IMR-90 (cell line): ENCODE measurements around the gene KATNB1. TPM values are rescaled to one million over a fixed set of nuclear protein-coding genes. Genes with fewer than 3 reads are reported as not detected.

ENCODE experiments used
- ATAC-seq: fragments of 200-7000 bp; cut with Tn5 transposase; 2 replicates; pipeline ENCODE4 v1.9.1; 2020; ENCODE audit warnings: low read depth, mild to moderate bottlenecking, moderate library complexity
- BruUV-seq: library from RNA; stranded (reverse); fragments of 400-500 nt; replicated peaks from 2 replicates; lab custom pipeline; 2021; lab: Mats Ljungman, UMichigan
- CTCF ChIA-PET: fragments of 300-600 bp; formaldehyde crosslinking; extraction: SDS; loops from one replicate; lab custom pipeline; 2021; ENCODE audit warnings: antibody characterized with exemption; lab: Yijun Ruan, JAX
- POLR2A ChIA-PET: fragments of 300-600 bp; sonication (Branson Sonifier 250); formaldehyde crosslinking; loops from one replicate; lab custom pipeline; 2022; ENCODE audit warnings: antibody characterized with exemption; ENCODE audit not compliant: unreplicated experiment; lab: Charles Lee
- DNase-seq: peaks from one replicate; pipeline ENCODE4 v3.0.0; 2013
- H2AFZ ChIP-seq: replicated peaks from 2 replicates; pipeline ENCODE3; 2013; ENCODE audit warnings: low read length, mild to moderate bottlenecking; ENCODE audit not compliant: poor library complexity
- H2AK5ac ChIP-seq: 2 replicates; pipeline ENCODE4 v1.6.1; 2013; ENCODE audit warnings: low read depth, low read length, inconsistent platforms
- H2AK9ac ChIP-seq: replicated peaks from 2 replicates; pipeline ENCODE3; 2013; ENCODE audit warnings: mild to moderate bottlenecking, low read depth, low read length, moderate library complexity; ENCODE audit not compliant: poor library complexity
- H2BK120ac ChIP-seq: 2 replicates; pipeline ENCODE4 v1.6.1; 2013; ENCODE audit warnings: low read depth, low read length, inconsistent platforms
- H2BK15ac ChIP-seq: 3 replicates; pipeline ENCODE4 v1.6.1; 2013; ENCODE audit warnings: low read depth, low read length, inconsistent platforms
- H2BK20ac ChIP-seq: 2 replicates; pipeline ENCODE4 v1.6.1; 2013; ENCODE audit warnings: low read depth, mild to moderate bottlenecking, inconsistent platforms, low read length, moderate library complexity
- H2BK5ac ChIP-seq: 2 replicates; pipeline ENCODE4 v1.6.1; 2013; ENCODE audit warnings: mild to moderate bottlenecking, low read depth, low read length, inconsistent platforms; ENCODE audit not compliant: poor library complexity, severe bottlenecking
- H3K14ac ChIP-seq: replicated peaks from 2 replicates; pipeline ENCODE4 v1.6.1; 2013; ENCODE audit warnings: low read depth, low read length, inconsistent platforms
- H3K18ac ChIP-seq: 2 replicates; pipeline ENCODE4 v1.6.1; 2013; ENCODE audit warnings: low read depth, low read length, control low read depth
- H3K23ac ChIP-seq: 2 replicates; pipeline ENCODE4 v1.6.1; 2013; ENCODE audit warnings: low read depth, low read length, inconsistent platforms
- H3K27ac ChIP-seq: 2 replicates; pipeline ENCODE4 v1.5.1; 2013; ENCODE audit warnings: mild to moderate bottlenecking, control low read depth, low read length; ENCODE audit not compliant: insufficient read depth
- H3K27me3 ChIP-seq: 2 replicates; pipeline ENCODE4 v1.6.1; 2013; ENCODE audit warnings: low read length; ENCODE audit not compliant: control insufficient read depth, insufficient read depth
- H3K36me3 ChIP-seq: 2 replicates; pipeline ENCODE4 v1.6.1; 2013; ENCODE audit warnings: low read length, mixed read lengths; ENCODE audit not compliant: control insufficient read depth, insufficient read depth
- H3K4ac ChIP-seq: 2 replicates; pipeline ENCODE4 v1.6.1; 2013; ENCODE audit warnings: low read depth, low read length, inconsistent platforms
- H3K4me1 ChIP-seq: 2 replicates; pipeline ENCODE4 v1.6.1; 2013; ENCODE audit warnings: low read length, mixed read lengths; ENCODE audit not compliant: control insufficient read depth, insufficient read depth
- H3K4me2 ChIP-seq: 2 replicates; pipeline ENCODE4 v1.6.1; 2013; ENCODE audit warnings: low read depth, mild to moderate bottlenecking, control low read depth, low read length, moderate library complexity
- H3K4me3 ChIP-seq: 2 replicates; pipeline ENCODE4 v1.5.1; 2013; ENCODE audit warnings: low read depth, mild to moderate bottlenecking, control low read depth, low read length, moderate library complexity; ENCODE audit not compliant: insufficient read depth
- H3K56ac ChIP-seq: 2 replicates; pipeline ENCODE4 v1.6.1; 2013; ENCODE audit warnings: low read length, inconsistent platforms; ENCODE audit not compliant: insufficient read depth; ENCODE audit errors: extremely low read depth
- H3K79me1 ChIP-seq, 2 experiments: 2 replicates each; pipeline ENCODE4 v1.6.1; 2013; ENCODE audit warnings: low read length in 2 of 2, inconsistent platforms in 1 of 2, low read depth in 1 of 2
- H3K9ac ChIP-seq: 2 replicates; pipeline ENCODE4 v1.6.1; 2013; ENCODE audit warnings: low read depth, low read length, control low read depth
- H3K9me1 ChIP-seq: 2 replicates; pipeline ENCODE4 v1.6.1; 2013; ENCODE audit warnings: low read length, inconsistent platforms; ENCODE audit not compliant: insufficient read depth
- H3K9me3 ChIP-seq: 2 replicates; pipeline ENCODE4 v1.6.1; 2013; ENCODE audit warnings: low read length; ENCODE audit not compliant: control insufficient read depth, insufficient read depth
- H4K20me1 ChIP-seq: 2 replicates; pipeline ENCODE4 v1.6.1; 2013; ENCODE audit warnings: low read length, inconsistent platforms; ENCODE audit not compliant: insufficient read depth
- H4K5ac ChIP-seq: 2 replicates; pipeline ENCODE4 v1.6.1; 2013; ENCODE audit warnings: mild to moderate bottlenecking, low read depth, low read length, control low read depth
- H4K8ac ChIP-seq, 2 experiments: 2 replicates each; pipeline ENCODE4 v1.6.1; 2013; ENCODE audit warnings: low read depth in 2 of 2, low read length in 2 of 2, control low read depth in 1 of 2, inconsistent platforms in 1 of 2
- H4K91ac ChIP-seq: 2 replicates; pipeline ENCODE4 v1.6.1; 2013; ENCODE audit warnings: low read depth, low read length, inconsistent platforms; ENCODE audit not compliant: insufficient read depth
- BHLHE40 ChIP-seq: fragments of 150-350 bp; IDR thresholded peaks from 2 replicates; pipeline ENCODE4 v1.6.1; 2016; ENCODE audit warnings: mild to moderate bottlenecking, low read depth, low read length
- CEBPB ChIP-seq: IDR thresholded peaks from 2 replicates; pipeline ENCODE4 v1.6.1; 2012; ENCODE audit warnings: low read depth, low read length, improper control_type of control experiment
- CHD1 ChIP-seq: IDR thresholded peaks from 2 replicates; pipeline ENCODE4 v1.6.1; 2012; ENCODE audit warnings: low read depth, low read length, improper control_type of control experiment
- FOS ChIP-seq: fragments of 150-350 bp; IDR thresholded peaks from 2 replicates; pipeline ENCODE4 v1.6.1; 2016; ENCODE audit warnings: low read depth, low read length
- MAFK ChIP-seq: IDR thresholded peaks from 2 replicates; pipeline ENCODE4 v1.6.1; 2012; ENCODE audit warnings: low read depth, low read length, improper control_type of control experiment
- MAZ ChIP-seq: IDR thresholded peaks from 2 replicates; pipeline ENCODE4 v1.6.1; 2012; ENCODE audit warnings: low read depth, mild to moderate bottlenecking, low read length, improper control_type of control experiment, moderate library complexity, borderline replicate concordance
- MXI1 ChIP-seq: IDR thresholded peaks from 2 replicates; pipeline ENCODE4 v1.6.1; 2012; ENCODE audit warnings: low read depth, mild to moderate bottlenecking, low read length, moderate library complexity, borderline replicate concordance
- NFE2L2 ChIP-seq: fragments of 150-350 bp; IDR thresholded peaks from 2 replicates; pipeline ENCODE4 v1.6.1; 2016; ENCODE audit warnings: low read depth, mild to moderate bottlenecking, low read length
- POLR2A ChIP-seq: IDR thresholded peaks from 2 replicates; pipeline ENCODE4 v1.6.1; 2012; ENCODE audit warnings: mild to moderate bottlenecking, low read depth, low read length
- RAD21 ChIP-seq: IDR thresholded peaks from 2 replicates; pipeline ENCODE4 v1.6.1; 2012; ENCODE audit warnings: low read length, improper control_type of control experiment
- RCOR1 ChIP-seq: IDR thresholded peaks from 2 replicates; pipeline ENCODE4 v1.6.1; 2012; ENCODE audit warnings: mild to moderate bottlenecking, low read length, improper control_type of control experiment; ENCODE audit not compliant: insufficient replicate concordance
- RFX5 ChIP-seq: IDR thresholded peaks from 2 replicates; pipeline ENCODE4 v1.8.0; 2012; ENCODE audit warnings: low read depth, mild to moderate bottlenecking, low read length, moderate library complexity
- SMC3 ChIP-seq: fragments of 150-350 bp; IDR thresholded peaks from 2 replicates; pipeline ENCODE4 v1.6.1; 2016; ENCODE audit warnings: low read depth, mild to moderate bottlenecking, antibody characterized with exemption, low read length, moderate library complexity
- WGBS, 2 experiments: methylation state at CpG; one replicate each; pipeline versions ENCODE4 v1.1.5 to v1.1.7; 2013; ENCODE audit warnings: missing lambda C conversion rate in 2 of 2; ENCODE audit not compliant: insufficient read length in 1 of 2; ENCODE audit errors: extremely low coverage in 2 of 2; 5-methylcytosine and 5-hydroxymethylcytosine counted together
- dilution Hi-C: fragments of 300-500 bp; cut with HindIII; formaldehyde crosslinking; loops from one replicate; pipeline ENCODE4 v1.14.3; 2018; ENCODE audit warnings: low sequenced_read_pairs; ENCODE audit not compliant: unreplicated experiment
- in situ Hi-C: fragments of 300-500 bp; cut with MboI; formaldehyde crosslinking; loops from 3 replicates; pipeline ENCODE4 v1.14.3; 2019; ENCODE audit warnings: low sequenced_read_pairs, inconsistent platforms, mixed read lengths
- intact Hi-C: fragments of 100-400 bp; cut with micrococcal nuclease; formaldehyde crosslinking; loops from 2 replicates; pipeline ENCODE4 v1.10.0; 2022
- polyA plus RNA-seq, 3 experiments: library from polyadenylated mRNA; depleted of rRNA; stranded (reverse); fragments of >200 nt; gene quantifications; 2 replicates each; pipeline ENCODE4 v1.2.3, GENCODE V29; 2012; ENCODE audit warnings: low replicate concordance in 1 of 3
- total RNA-seq: library from RNA; depleted of rRNA; stranded (reverse); fragments of >200 nt; gene quantifications from 2 replicates; pipeline ENCODE4 v1.2.3, GENCODE V29; 2012
- TF ChIP-seq, protein P1 (sequence below): fragments of 150-350 bp; IDR thresholded peaks from 2 replicates; pipeline ENCODE4 v1.6.1; 2017; ENCODE audit warnings: mild to moderate bottlenecking, antibody characterized with exemption, low read length, low read depth
- TF ChIP-seq, protein P2 (sequence below): conservative IDR thresholded peaks from 2 replicates; pipeline ENCODE4 v1.5.1; 2012; ENCODE audit warnings: mild to moderate bottlenecking, low read depth, low read length, improper control_type of control experiment
- TF ChIP-seq, protein P3 (sequence below): fragments of 150-350 bp; IDR thresholded peaks from 2 replicates; pipeline ENCODE4 v1.6.1; 2016; ENCODE audit warnings: low read depth, mild to moderate bottlenecking, low read length, moderate library complexity, borderline replicate concordance

KATNB1 gene
- total and polyA plus RNA-seq, 2 of the 4 experiments (the other 2 are of a cell fraction), result 10.9 to 23.5 TPM

DNA sequence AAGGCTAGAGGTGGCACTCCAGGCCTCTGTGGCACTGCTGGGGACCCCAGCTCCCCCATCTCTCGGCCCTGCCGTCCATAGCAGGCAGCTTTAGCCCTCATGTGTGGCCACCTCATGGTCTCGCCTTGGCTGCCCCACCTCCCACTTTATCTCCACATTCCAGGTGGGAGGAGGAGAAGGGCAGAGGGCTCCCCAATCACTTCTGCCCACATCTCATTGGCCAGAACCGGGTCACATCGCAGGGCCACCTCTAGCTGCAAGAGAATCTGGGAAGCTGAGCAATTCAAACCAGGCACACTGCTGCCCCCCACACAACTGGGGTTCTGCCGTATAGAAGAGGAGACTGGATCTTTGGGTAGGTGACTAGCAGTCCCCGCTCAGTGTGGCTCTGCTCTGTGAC lies 39.3 kb upstream of the KATNB1 start:
- Histone ChIP-seq H2AK5ac (no peak overlapping the region), H3K4me2 (no peak overlapping the region), H3K79me1 (no peaks in the 10 kb centered on the region), H3K36me3 (no peaks in the 10 kb centered on the region), H3K4me1 (no peaks in the 10 kb centered on the region), H3K27ac (no peak overlapping the region), H2BK20ac (no peak overlapping the region), H3K18ac (no peak overlapping the region), H4K5ac (no peak overlapping the region), H3K9ac (no peak overlapping the region), H3K14ac (no peak overlapping the region), H3K4me3 (no peak overlapping the region), H2BK5ac (no peak overlapping the region), H3K27me3 (peaks cover 58% of the 10 kb centered on the region), H4K20me1 (no peaks in the 10 kb centered on the region), H3K23ac (no peak overlapping the region), H3K4ac (no peak overlapping the region), H3K56ac (no peak overlapping the region), H4K91ac (no peak overlapping the region), H2BK15ac (no peak overlapping the region), H4K8ac (no peak overlapping the region), H3K9me1 (no peaks in the 10 kb centered on the region), H2AK9ac (no peak overlapping the region), H2AFZ (no peak overlapping the region), H3K9me3 (no peaks in the 10 kb centered on the region), H2BK120ac (no peak overlapping the region)
- DNase-seq, result no peak
- ChIA-PET CTCF (no interaction called here), POLR2A (no interaction called here)
- in situ Hi-C loops, result no loop called here
- no TSS peak for BruUV-seq
- TF ChIP-seq MXI1, result no peak
- TF ChIP-seq BHLHE40, result no peak
- TF ChIP-seq, protein P1, sequence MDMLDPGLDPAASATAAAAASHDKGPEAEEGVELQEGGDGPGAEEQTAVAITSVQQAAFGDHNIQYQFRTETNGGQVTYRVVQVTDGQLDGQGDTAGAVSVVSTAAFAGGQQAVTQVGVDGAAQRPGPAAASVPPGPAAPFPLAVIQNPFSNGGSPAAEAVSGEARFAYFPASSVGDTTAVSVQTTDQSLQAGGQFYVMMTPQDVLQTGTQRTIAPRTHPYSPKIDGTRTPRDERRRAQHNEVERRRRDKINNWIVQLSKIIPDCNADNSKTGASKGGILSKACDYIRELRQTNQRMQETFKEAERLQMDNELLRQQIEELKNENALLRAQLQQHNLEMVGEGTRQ, result no peak
- no peak for TF ChIP-seq FOS
- TF ChIP-seq MAZ, result no peak
- no peak for TF ChIP-seq MAFK
- TF ChIP-seq SMC3, result no peak
- TF ChIP-seq, protein P2, sequence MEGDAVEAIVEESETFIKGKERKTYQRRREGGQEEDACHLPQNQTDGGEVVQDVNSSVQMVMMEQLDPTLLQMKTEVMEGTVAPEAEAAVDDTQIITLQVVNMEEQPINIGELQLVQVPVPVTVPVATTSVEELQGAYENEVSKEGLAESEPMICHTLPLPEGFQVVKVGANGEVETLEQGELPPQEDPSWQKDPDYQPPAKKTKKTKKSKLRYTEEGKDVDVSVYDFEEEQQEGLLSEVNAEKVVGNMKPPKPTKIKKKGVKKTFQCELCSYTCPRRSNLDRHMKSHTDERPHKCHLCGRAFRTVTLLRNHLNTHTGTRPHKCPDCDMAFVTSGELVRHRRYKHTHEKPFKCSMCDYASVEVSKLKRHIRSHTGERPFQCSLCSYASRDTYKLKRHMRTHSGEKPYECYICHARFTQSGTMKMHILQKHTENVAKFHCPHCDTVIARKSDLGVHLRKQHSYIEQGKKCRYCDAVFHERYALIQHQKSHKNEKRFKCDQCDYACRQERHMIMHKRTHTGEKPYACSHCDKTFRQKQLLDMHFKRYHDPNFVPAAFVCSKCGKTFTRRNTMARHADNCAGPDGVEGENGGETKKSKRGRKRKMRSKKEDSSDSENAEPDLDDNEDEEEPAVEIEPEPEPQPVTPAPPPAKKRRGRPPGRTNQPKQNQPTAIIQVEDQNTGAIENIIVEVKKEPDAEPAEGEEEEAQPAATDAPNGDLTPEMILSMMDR, result no peak
- no peak for TF ChIP-seq RAD21
- TF ChIP-seq CEBPB, result no peak
- TF ChIP-seq RCOR1, result no peak
- TF ChIP-seq NFE2L2, result no peak
- TF ChIP-seq CHD1, result no peak
- TF ChIP-seq, protein P3, sequence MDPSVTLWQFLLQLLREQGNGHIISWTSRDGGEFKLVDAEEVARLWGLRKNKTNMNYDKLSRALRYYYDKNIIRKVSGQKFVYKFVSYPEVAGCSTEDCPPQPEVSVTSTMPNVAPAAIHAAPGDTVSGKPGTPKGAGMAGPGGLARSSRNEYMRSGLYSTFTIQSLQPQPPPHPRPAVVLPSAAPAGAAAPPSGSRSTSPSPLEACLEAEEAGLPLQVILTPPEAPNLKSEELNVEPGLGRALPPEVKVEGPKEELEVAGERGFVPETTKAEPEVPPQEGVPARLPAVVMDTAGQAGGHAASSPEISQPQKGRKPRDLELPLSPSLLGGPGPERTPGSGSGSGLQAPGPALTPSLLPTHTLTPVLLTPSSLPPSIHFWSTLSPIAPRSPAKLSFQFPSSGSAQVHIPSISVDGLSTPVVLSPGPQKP, result no peak
- no peak for TF ChIP-seq RFX5
- TF ChIP-seq POLR2A, result no peak
- dilution Hi-C loops, result no loop called here
- intact Hi-C loops, result no loop called here
- no peak for ATAC-seq
- WGBS, 2 experiments, result no CpG with 5 or more reads among the region's 7 CpGs
